OCI-LY3 (cell line): Measurements from ENCODE around the gene LSR.

Experiments used
- EZH2phosphoT487 ChIP-seq: fragments of 200-600 bp; shearing (Covaris generic); IDR thresholded peaks from 2 replicates; pipeline ENCODE4 v1.6.1; 2018; ENCODE audit warnings: antibody characterized with exemption, mixed run types, low read depth
- TF ChIP-seq, protein P1 (sequence below): fragments of 200-600, 300-600 bp; sonication (generic); IDR thresholded peaks from 2 replicates; pipeline ENCODE4 v1.5.1; 2014; ENCODE audit warnings: antibody characterized with exemption, low read length, low read depth

DNA sequence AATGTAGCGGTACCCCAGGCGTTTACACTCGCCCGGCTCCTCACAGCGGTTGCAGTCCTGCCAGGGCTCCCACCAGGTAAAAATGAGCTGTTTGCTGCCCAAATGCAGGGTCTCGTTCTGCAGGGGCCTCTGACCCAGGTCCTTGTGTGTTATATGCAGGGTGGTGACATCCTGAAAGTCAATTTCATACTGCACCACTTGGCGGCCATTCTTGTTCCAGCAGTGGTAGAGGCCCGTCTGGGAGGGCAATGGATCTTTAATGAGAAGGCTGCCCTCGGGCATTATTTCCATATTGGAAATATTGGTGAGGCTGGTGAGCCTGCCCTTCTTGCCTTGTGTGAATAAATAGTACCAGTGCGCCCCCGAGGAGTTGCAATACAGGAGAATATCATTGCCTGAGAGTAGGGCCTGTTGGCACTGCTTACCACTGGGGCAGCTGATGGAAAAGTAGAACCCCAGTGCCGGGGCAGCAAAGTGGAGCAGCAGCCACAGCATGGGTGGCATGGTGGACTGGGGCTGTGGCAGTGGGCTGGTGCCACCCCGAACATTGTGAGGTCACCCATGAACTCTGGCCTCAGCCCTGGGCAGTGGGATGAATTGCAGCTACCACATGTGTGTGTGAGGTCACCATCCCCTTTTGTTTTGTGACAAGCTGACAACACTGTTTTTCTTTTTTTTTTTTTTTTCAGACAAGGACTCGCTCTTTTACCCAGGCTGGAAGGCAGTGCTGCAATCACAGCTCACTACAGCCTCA, 20.4 kb upstream of the LSR start, which contains the start of gene FAM187B:
- TF ChIP-seq, protein P1, sequence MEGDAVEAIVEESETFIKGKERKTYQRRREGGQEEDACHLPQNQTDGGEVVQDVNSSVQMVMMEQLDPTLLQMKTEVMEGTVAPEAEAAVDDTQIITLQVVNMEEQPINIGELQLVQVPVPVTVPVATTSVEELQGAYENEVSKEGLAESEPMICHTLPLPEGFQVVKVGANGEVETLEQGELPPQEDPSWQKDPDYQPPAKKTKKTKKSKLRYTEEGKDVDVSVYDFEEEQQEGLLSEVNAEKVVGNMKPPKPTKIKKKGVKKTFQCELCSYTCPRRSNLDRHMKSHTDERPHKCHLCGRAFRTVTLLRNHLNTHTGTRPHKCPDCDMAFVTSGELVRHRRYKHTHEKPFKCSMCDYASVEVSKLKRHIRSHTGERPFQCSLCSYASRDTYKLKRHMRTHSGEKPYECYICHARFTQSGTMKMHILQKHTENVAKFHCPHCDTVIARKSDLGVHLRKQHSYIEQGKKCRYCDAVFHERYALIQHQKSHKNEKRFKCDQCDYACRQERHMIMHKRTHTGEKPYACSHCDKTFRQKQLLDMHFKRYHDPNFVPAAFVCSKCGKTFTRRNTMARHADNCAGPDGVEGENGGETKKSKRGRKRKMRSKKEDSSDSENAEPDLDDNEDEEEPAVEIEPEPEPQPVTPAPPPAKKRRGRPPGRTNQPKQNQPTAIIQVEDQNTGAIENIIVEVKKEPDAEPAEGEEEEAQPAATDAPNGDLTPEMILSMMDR, result no peak
- TF ChIP-seq EZH2phosphoT487, result no peak
